GM19324 (cell line): Measurements from ENCODE around the gene ZNF121.
"Not testable (repeated sequence)": the region's sequence is repeated elsewhere in the genome, so short reads cannot be mapped to it uniquely, and the experiment has no call there.

Source experiments
- ATAC-seq: cut with Tn5 transposase; IDR thresholded peaks from one replicate; pipeline ENCODE4 v1.9.1; 2021; ENCODE audit warnings: mild to moderate bottlenecking, moderate library complexity; ENCODE audit not compliant: unreplicated experiment, low FRiP score

ZNF121 gene

DNA sequence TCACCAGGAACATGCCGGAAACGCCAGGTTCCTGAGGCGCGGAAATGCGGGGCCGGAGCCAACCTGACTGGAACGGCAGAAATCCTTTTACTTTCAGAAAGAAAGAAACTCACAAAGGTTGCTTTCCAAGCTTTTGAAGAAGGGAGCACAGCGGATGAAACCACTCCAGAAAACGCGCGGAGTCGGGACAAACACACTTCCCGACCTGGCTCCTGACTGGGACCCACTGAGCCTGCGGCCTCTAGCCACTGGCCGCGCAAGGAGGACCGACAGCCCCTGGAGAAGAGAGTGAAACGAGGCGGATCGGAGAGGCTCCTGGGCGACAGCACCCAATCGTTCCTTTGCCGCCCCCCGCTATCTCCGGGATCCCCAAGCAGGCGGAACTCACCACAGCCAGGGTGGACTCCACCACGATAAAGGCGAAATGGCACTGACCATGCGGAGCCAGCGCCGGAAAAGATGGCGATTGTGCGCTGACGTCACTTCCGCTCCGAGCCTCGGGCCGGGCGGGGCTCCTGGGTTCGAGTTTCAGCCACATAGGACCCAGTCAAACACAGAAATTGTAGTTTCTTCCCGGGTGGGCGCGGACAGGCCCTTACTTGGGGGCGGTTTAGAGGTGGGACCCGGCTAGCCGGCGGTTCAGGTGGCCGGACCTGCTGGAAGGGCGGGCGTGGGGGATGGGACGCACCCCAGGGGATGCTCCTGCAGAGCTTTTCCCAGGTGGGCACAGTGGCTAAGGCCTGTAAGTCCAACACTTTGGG, at the start of gene ZNF121:
ZNF121 (minus strand) TSS at position 432 of the 761 bp plus-strand sequence. CDS start 16,407 bp downstream, outside the sequence.
- peak; percentile 95 for ATAC-seq

DNA sequence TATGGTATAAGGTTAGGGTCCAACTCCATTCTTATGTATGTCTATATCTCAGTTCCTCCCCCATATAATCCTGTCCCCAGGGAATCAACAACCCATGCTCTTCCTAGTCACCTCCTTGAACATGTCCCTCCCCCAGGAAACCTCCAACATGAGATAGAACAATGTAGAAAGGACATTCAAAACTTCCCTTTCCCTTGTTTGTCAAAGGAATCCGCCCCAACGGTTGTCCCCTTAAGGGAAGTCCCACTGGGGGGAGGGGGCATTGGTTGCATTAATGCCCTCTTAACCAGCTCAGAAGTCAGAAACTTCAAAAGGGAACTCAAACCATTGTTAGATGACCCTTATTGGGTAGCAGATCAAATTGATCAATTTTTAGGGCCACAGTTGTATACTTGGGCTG, 43.6 kb upstream of the ZNF121 start:
- ATAC-seq = no peak

DNA sequence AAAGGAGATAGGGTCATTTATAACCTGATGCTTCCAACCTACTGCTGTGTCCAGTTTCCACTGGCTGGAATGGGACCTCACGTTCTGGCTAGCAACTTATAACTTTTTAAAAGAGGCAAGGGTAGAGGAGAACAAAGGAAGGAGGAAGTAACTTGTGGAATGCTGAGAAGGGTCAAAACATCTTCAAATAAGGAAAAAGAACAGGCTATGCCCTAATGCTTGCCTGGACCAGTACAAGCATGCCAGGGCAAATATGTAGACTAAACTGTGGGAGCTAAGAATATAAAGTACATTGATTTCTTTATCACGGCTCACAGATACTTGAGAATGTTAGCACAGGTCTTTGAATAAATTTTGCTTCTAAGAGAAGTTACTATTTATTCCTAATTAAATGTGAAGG, 38.2 kb upstream of the ZNF121 start:
- no peak for ATAC-seq

DNA sequence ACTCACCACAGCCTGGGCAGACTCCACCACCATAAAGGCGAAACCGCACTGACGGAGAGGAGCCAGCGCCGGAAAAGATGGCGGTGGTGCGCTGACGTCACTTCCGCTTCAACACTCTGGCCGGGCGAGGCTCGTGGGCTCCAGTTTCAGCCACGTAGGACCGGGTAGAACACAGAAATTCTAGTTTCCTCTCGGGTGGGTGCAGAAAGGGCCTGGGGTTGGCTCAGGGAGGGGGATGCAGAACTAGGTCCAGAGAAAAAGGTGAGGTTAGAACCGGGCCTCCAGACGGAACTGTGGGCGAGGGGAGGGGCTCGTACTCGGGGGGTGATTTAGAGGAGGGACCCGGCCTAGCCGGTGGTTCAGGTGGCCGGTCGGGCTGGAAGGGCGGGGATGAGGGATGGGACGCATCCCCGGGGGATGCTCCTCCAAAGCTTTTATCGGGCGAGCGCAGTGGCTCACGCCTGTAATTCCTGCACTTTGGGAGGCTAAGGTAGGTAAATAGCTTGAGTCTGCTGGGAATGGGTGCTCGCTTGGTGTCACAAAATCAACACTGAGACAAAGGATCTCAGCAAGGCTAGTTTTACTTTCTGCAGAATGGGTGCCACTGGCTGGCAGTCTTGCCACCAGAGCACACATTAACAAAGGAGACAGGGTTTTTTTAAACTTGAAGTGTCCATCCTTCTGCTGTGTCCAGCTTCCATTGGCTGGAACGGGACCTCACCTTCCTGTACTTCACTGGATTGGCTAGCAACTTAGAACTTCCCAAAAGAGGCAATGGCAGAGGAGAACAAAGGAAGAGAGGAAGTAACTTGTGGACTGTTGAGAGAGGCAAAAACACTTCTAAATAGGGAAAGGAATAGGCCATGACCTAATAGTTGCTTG, 37.1 kb upstream of the ZNF121 start, which contains the start of gene ZNF561:
ZNF561 (minus strand) TSS at position 77 of the 882 bp plus-strand sequence. CDS start 1,776 bp downstream, outside the sequence.
- peak; percentile 83 for ATAC-seq

DNA sequence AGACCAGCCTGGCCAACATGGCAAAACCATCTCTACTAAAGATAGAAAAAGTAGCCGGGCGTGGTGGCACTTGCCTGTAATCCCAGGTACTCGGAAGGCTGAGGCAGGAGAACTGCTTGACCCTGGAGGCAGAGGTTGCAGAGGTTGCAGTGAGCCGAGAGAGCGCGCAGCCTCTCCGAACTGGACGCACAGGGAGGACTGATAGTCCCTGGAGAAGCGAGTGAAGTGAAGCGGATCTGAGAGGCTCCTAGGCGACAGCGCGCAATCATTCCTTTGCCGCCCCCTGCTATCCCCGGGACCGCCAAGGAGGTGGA, 36.5 kb upstream of the ZNF121 start:
- ATAC-seq = no peak

DNA sequence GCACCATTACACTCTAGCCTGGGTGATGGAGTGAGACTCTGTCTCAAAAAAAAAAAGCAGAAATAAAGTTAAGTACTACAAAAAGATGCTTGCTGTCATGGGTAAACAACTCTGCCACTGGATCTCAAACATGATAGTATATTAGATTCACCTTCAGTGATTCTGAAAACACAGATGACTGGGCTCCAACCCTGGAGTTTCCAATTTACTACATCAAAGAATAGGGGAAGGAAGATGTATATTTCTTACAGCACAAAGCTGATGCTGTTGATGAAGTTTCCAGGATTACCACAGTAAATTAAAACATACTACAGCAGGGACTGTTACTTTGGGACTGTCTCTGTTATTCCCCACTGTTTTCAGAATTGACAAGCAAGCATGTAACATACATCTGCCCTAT, 31.5 kb upstream of the ZNF121 start:
- ATAC-seq = no peak

DNA sequence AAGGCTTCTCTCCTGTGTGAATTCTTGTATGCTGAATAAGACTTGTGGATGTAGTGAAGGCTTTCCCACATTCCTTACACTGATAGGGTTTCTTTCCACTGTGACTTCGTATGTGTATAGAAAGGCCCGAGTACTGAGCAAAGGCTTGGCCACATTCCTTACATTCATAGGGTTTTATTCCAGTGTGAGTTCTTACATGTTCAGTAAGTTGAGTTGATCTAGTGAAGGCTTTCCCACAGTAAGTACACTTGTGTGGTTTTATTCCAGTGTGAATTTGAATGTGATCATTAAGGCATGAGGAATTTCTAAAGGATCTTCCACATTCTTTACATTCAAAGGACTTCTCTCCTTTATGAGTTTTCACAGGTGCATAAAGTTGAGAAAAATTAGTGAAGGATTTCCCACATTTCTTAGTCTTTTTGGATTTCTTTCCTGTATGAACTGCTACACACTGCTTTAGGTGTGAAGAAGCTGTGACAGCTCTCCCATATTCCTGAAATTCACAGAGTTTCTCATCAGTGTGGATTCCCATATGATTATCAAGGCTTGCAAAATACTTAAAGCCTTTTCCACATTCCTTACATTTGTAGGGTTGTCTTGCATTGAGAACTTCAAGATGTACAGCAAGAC, 26.3 kb upstream of the ZNF121 start:
- ATAC-seq = no peak

DNA sequence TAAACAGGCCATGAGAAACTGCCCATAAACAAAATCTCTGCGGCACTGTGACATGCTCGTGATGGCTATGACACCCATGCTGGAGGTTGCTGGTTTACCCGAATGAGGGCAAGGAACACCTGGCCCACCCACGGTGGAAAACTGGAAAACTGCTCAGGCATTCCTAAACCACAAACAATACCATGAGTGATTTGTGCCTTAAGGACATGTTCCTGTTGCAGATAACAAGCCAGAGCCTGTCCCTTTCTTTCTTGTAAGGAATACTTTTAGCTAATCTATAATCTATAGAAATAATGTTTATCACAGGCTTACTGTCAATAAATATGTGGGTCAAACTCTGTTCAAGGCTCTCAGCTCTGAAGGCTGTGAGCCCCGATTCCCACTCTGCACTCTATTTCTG, 24.6 kb upstream of the ZNF121 start:
- no peak for ATAC-seq

DNA sequence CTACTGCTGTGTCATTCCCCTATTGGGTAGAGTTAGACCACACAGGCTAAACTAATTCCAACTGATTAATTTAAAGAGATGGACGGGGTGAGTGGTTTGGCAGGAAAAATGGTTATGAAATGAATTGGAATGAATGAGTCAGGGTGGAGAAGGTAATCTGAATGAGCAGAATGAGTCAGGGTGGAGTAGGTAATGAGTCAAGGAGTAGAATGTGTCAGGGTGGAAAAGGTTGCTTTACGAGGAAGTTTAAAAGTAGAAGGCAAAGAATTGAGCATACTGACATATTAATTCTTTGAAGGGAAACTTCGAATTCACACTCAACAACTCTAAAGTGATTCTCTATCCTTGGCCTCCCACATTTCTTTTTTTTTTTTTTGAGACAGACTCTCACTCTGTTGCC, 12.7 kb upstream of the ZNF121 start:
- no peak for ATAC-seq

DNA sequence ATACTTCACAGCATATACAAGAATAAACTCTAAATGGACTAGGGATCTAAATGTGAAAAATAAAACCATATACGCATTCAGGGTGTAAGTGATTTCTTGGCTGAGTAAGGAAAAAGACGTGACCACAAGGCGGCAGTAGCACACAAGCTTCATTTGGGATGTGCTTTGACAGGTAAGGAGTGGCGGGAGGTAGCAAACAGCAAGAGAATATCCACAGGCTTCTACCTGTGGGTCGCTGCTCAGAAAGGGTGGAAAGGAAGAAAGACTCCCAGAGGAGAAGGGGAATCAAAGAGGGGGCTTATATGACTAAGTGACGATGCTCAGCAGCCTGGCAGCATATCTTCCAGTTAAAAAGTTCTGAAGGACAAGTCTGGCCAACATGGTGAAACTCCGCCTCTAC, 2.5 kb upstream of the ZNF121 start:
- no peak for ATAC-seq

DNA sequence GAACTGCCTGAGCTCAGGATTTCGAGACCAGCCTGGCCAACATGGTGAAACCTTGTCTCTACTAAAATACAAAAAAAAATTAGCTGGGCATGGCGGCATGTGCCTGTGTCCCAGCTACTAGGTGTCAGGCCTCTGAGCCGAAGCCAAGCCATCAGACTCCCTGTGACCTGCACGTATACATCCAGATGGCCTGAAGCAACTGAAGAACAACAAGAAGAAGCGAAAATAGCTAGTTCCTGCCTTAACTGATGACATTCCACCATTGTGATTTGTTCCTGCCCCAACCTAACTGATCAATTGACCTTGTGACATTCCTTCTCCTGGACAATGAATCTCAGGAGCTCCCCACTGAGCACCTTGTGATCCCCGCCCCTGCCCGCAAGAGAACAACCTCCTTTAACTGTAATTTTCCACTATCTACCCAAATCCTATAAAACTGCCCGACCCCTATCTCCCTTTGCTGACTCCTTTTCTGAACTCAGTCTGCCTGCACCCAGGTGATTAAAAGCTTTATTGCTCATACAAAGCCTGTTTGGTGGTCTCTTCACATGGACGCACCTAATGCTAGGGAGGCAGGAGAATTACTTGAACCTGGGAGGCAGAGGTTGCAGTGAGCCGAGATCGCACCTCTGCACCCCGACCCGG, 2.1 kb downstream of the ZNF121 start:
- not testable (repeated sequence) for ATAC-seq

DNA sequence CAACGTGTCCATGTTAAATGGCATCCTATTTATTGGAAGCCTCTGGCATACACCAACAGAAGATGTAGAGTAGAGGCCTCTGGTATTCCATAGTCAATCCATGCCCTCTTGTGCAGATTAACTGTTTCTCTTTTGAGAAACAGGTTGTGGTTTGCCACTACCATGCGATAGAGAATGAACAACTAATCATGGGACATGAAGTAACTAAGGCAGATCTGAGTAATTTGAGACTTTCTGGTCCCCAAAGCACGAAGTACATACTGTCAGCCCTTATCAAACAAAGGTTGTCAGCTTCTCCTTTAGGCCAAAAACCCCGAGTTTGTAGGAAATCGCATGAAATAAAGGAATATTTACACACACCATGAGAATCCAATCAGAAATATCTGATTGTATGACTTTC, 3.6 kb downstream of the ZNF121 start:
- no peak for ATAC-seq

DNA sequence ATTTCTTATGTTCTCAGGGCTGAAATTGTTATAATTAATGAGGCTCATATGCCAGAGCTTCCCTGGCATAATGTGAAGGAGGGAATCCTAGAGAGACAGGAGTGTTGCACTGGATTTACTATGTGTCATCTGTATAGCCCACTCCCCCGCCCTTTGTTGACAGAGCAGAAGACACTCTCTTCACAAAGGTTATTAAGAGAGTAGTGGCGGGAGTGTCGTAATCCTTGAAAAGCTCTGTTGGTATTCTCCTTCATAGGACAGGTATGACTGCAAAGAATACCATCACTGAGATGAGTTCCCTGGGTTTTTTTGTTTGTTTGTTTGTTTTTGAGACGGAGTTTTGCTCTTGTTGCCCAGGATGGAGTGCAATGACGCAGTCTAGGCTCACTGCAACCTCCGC, 14.0 kb downstream of the ZNF121 start:
- ATAC-seq = no peak

DNA sequence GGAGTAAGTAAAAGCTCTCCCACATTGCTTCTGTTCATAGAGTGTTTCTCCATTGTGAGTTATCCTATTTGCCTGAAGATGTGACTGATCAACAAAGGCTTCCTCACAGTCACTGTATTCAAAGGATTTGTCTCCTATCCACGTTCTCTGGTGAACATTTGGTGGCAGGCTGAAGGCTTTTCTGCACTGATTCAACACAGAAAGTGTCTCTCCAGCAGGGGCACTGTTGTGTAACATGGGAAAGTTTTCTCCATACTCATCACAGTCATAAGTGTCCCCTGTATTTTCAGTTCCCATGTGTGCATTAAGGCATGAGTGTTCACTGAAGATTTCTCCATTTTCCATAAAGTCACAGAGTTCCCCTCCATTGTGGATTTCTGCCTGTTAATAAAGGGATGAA, 17.6 kb downstream of the ZNF121 start:
- ATAC-seq = no peak

DNA sequence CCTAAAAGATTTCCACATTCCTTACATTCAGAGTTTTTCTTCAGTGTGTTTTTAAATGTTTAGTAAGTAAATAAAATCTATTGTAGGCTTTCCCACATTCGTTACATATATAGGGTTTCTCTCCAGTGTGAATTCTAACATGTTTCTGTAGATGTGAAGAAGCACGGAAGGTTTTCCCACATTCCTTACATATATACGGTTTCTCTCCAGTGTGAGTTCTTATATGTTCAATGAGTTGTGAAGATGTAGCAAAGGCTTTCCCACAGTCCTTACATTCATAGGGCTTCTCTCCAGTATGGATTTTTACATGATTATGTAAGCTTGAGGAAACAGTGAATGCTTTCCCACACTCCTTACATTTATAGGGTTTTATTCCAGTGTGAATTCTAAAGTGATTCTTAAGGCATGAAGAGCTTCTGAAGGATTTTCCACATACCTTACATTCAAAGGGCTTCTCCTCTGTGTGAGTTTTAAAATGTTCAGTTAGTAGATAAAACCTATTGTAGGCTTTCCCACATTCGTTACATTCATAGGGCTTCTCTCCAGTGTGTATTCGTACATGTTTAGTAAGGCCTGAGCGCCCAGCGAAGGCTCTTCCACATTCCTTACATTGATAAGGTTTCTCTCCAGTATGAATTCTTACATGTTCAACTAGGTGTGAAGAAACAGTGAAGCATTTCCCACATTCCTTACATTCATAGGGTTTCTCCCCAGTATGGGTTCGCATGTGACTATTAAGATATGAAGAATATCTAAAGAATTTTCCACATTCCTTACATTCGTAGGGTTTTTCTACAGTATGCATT, 18.2 kb downstream of the ZNF121 start:
- no peak for ATAC-seq

DNA sequence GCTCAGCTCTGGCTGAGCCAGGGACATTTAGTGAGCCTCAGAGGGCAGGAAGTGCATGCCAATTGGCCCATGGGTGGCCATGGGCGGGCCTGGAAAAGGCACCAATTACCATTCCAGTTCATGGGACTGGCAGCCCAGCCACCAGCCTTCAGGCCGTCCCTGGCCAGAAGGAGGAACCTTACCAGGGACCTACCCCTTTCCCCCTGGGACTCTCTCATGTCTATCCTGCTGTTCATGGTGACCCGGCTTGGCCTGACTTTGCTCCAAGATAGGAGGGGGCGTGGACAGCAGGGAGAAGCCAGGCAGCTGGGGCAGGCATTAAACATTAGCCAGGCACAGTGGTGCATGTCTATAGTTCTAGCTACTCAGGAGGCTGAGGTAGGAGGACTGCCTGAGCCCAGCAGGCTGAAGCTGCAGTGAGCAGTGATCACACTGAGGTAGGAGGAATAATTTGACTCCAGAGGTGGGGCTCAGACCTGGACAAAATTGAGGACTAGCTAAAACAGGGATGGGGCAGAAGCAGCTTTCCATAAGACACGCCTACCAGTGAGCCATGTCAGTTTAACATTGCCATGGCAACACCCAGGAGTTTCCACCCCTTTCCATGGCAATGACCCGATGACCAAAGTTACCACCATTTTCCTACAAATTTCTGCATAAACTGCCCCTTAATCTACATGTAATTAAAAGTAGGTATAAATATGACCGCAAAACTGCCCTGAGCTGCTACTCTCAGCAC, 31.6 kb downstream of the ZNF121 start:
- no peak for ATAC-seq

DNA sequence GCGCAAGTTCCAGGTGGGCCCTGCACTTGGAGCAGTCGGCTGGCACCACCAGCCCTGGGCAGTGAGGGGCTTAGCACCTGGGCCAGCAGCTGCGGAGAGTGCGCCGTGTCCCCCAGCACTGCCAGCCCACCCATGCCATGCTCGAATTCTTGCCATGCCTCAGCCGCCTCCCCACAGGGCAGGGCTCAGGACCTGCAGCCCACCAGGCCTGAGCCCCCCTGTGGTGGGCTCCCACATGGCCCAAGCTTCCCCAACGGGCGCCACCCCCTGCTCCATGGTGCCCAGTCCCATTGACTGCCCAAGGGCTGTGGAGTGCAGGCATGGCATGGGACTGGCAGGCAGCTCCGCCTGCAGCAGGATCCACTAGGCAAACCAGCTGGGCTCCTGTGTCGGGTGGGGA, 36.4 kb downstream of the ZNF121 start:
- no peak for ATAC-seq

DNA sequence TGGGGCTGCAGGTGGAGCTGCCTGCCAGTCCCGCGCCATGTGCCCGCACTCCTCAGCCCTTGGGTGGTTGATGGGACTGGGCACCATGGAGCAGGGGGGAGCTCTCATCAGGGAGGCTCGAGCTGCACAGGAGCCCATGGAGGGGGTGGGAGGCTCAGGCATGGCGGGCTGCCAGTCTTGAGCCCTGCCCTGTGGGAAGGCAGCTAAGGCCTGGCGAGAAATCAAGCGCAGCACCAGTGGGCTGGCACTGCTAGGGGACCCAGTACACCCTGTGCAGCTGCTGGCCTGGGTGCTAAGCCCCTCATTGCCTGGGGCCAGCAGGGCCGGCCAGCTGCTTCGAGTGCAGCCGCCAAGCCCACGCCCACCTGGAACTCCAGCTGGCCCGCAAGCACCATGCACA, 43.0 kb downstream of the ZNF121 start:
- not testable (repeated sequence) for ATAC-seq

DNA sequence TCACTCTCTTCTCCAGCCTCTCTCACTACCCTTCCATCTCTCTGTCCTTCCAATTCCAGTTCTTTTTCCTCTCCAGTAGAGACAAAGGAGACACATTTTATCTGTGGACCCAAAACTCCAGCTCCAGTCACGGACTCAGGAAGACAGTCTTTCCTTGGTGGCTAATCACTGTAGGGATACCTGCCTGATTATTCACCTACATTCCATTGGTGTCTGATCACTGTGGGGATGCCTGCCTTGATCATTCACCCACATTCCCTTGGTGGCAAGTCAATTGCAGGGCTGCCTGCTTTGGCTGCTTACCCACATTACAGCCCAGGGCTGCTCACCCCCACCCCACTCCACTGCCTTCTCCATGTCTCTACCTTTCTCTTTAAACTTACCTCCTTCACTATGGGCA, 44.4 kb downstream of the ZNF121 start:
- not testable (repeated sequence) for ATAC-seq
